CD4-positive, alpha-beta T cell treated with Interleukin-17A for 1 hour (primary cell): Measurements from ENCODE around the gene NADK.
"Not testable (repeated sequence)": the region's sequence is repeated elsewhere in the genome, so short reads cannot be mapped to it uniquely, and the experiment has no call there.

Experiments
- DNase-seq: peaks from one replicate; pipeline ENCODE4 v3.0.0-alpha.2; 2020

The NADK gene

DNA sequence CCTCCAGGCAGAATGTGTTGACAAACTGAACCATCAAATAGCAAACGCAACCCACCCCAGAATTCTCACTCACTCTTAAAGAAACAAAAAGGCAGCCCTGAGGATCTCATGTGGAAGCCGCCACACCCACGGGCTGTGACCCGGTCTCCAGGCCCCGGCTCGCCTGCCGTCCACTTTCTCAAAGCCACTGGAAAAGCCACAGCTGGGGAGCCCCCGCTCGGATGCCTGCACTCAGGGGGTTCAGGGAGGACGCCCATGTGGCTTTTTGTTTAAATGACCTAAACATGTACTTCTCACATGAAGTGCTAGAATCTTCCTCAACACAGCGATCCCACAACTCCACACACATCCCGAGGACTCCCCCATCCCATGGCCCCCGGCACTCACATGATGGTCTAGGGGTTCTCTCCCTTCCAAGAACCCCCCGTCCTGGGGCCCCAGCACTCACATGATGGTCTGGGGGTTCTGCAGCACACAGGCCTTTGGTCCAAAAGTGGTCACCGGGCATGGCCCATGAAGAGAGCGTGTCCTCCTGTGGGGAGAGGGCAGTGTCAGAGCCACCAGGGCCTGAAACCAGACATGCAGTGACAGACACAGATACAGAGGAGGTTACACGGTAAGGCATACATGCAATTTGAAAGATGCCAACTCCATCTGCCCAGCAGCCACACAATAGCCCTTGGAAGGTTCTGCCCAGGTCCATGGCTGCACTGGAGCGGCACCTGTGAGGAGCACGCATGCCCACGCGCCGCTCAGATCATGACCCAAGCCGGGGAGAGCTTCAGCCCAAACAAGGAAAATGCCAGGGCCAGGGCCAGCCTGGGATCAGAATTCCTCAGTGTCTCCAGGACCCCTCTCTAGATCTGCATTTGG lies 16.5 kb downstream of the NADK start:
- DNase-seq, result no peak

- DNase-seq, result no peak
These were observed 17.6 kb downstream of the NADK start for GRCh38 chr1:1760715-1761114.

DNA sequence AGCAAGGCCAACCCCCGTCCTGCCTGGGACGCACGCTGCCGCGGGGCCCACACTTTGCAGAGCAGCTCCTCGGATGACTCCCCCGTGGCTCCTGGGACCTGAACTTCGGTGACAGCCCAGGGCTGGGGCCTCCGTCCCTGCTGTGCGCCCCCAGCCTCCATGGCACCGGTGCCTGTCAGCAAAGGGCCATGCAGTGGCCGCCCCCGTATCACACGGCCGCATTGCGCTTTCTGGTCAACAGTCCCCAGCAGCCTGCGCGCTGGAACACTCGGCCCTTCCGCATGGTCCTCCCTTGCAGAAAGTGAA lies 18.0 kb downstream of the NADK start:
- DNase-seq, result no peak

DNA sequence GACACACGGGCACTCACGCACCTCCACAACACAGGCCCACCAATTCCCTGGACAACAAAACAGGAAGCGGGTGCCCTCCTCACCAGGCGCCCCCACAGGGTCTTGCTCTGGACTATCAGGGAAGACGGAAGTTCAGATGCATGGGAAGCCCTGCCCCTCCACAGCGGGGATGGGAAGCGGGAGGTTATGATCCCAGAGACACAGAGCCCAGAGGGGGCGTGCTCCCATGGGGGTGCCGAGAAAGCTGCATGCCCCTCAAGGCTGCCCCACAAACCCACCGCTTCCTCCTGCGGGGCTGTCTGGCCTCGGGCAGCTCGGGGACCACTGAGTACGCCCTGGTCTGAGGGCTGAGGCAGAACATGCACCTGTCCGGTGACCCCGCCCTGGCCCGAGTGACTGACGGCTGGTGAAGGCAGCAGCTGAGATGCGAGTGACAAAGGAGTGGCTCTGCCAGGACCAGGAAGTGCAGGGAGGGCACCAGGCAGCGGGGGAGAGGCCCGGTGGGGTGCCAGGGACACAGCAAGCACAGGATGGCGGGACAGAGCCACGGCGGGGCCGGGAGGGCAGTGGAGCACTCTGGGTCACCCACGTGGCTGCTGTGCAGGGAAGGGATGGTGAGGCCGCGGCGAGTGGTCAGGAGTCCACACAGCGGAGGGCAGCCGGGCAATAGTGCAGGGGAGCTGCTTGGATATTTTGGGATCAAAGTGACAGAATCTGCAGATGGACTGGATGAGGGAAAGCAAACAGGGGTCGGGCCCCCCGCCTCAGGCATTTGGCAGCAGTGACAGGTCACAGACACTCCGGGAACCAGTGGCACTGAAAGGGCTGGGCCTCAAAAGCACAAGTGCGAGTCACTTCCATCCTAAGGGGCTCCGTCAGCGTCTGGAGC lies 18.6 kb downstream of the NADK start:
- DNase-seq, result no peak

GRCh38 chr1:1758692-1759455 lies 19.4 kb downstream of the NADK start:
- no peak for DNase-seq

- DNase-seq, result no peak
These were observed 20.1 kb downstream of the NADK start for GRCh38 chr1:1758059-1758621.

GRCh38 chr1:1757422-1758058 lies 20.7 kb downstream of the NADK start:
- no peak for DNase-seq

- DNase-seq, result no peak
These were observed 21.4 kb downstream of the NADK start for GRCh38 chr1:1756661-1757421.

DNA sequence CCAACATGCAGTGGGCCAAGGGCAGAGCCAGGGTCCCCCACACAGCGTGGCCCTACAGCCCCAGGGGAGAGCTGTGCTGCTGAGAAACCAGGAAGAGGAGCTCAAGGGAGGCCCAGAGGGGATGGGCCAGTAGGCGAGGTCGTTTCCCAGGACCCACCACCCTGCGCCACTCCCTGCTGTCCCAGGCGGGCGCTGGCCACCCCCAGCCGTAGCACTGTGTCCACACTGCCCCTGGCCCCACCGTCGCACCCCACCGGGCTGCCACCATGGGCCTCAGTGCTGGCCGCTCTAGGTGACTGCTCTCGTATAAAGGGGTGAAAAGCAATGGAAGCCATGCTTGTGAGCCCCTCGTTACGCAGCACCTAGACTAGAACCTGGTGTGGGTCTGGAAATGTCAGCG lies 22.4 kb downstream of the NADK start:
- no peak for DNase-seq

DNA sequence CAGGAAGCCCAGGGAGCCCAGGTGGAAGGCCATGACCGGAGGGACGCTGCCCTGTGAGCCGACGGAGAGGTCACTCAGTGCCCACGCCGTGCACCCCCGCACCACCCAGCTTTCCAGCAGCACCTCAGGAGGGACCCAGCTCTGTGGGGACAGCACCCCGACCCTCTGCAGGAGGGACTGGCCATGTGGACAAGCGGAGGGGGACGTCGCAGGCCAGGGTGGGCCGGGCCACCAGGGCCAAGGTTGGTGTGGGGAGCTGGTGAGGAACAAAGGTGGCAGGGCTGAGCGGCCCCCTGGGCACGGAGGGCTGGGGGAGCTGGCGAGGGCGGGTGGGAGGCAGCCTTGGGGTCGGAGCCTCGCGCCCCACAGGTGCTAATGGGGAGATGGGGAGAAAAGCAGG lies 22.8 kb downstream of the NADK start:
- DNase-seq, result no peak

- DNase-seq, result no peak
These were observed 24.0 kb downstream of the NADK start for GRCh38 chr1:1754051-1754815.

DNA sequence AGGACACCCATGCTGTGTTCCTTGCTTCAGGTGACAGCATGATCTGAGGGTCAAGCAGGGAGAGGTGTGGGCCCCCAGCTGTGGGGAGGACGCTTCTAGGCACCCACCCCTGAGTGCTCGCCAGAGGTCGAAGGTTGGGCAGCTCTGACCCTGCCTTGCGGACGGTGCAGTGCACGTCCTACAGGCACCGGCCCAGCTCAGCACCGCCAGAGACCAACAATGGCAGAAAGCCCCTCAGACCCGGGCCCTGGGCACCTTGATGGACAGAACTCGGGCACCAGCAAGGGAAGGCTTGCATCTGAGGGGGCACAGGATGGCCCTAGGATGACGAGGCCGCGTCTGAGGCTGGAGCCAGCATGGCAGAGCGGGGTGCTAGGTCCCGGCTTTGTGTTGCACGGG lies 24.7 kb downstream of the NADK start:
- no peak for DNase-seq

GRCh38 chr1:1752636-1753606 lies 25.3 kb downstream of the NADK start:
- no peak for DNase-seq

- DNase-seq, result no peak
These were observed 26.1 kb downstream of the NADK start for GRCh38 chr1:1752190-1752589.

DNA sequence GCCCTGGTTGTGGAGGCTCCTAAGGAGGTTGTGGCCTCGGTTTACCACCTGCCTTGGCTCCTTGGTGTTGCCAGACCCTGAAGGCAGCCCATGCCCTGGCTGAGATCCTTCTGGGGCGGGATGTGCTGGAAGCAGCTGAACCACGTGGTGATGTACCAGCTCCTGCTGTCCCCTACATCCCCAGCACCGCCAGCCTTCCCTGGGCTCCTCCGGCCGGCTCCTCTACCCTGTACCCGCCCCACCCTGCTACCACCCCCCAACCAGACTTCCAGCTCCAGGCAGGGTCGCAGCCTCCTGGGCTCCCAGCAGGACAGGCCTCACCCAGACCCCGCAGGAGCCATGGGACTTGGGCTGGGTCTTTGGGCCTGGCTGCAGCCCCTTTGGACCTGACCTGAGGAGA lies 28.3 kb downstream of the NADK start:
- not testable (repeated sequence) for DNase-seq

DNA sequence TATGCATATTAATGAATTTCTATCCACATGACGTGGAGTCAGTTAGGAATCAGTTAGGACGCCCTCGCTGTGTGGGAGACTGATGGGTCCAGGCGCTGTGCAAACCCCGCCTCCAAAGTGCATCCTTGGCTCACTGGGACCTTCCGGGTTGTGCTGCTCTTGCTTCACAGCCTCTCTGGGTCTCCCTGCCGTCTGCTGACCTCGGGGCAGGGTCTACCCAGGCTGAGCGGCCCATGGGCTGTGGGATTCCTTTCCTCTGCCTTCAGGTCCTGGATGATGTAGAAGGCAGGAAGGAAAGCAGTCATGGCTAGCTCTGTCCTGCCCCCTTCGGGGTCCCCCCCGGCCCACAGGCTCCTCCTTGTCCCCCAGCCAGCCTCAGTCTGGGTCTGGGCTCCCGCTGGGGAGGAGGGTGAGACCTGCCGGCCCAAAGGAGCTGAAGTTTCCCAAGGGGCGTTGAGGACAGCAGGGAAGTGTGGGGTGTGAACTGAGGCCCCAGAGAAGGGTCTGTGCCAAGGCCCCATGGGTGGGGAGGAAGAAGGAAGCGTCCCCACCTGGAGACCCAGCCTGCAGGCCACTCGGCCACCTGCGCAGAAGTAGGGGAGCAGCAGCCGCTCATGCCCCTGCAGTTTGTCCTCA lies 29.5 kb downstream of the NADK start:
- no peak for DNase-seq

GRCh38 chr1:1746566-1746909 lies 31.7 kb downstream of the NADK start:
- not testable (repeated sequence) for DNase-seq

GRCh38 chr1:1745651-1746565 lies 32.4 kb downstream of the NADK start:
- peak; percentile 82 for DNase-seq
